RPMI7951 (cell line): ENCODE data around the gene SAMD3. TPM values are rescaled to one million over a fixed set of nuclear protein-coding genes. Genes with fewer than 3 reads are reported as not detected.
"Not testable (repeated sequence)": the region's sequence is repeated elsewhere in the genome, so short reads cannot be mapped to it uniquely, and the experiment has no call there.

ENCODE experiments used
- DNase-seq: peaks from one replicate; pipeline ENCODE4 v3.0.0-alpha.2; 2012; ENCODE audit warnings: low read depth
- total RNA-seq: library from RNA; depleted of rRNA; stranded (reverse); fragments of >200 nt; shearing (Covaris generic); gene quantifications from 2 replicates; pipeline ENCODE4 v1.2.3, GENCODE V29; 2014; rRNA removed

Gene SAMD3
- 0.96 and 1.2 TPM in 2 replicates for total RNA-seq

GRCh38 chr6:130222775-130223174 lies at the start of gene SAMD3:
Gene SAMD3 (minus strand): TSS chr6:130222951. CDS start chr6:130215273, 7,678 bp downstream.
- DNase-seq: no peak

- DNase-seq: no peak
These were observed 47.4 kb upstream of the SAMD3 start for GRCh38 chr6:130269969-130270635.

GRCh38 chr6:130265553-130265952 lies 42.8 kb upstream of the SAMD3 start:
- DNase-seq: not testable (repeated sequence)

GRCh38 chr6:130262008-130262407 lies 39.3 kb upstream of the SAMD3 start:
- DNase-seq: no peak

GRCh38 chr6:130261558-130261957 lies 38.8 kb upstream of the SAMD3 start:
- not testable (repeated sequence) for DNase-seq

GRCh38 chr6:130260614-130261241 lies 38.0 kb upstream of the SAMD3 start:
- DNase-seq: peak; percentile 52

GRCh38 chr6:130260050-130260462 lies 37.3 kb upstream of the SAMD3 start:
- not testable (repeated sequence) for DNase-seq

- no peak for DNase-seq
These were observed 36.8 kb upstream of the SAMD3 start for GRCh38 chr6:130259557-130259956.

- DNase-seq: no peak
These were observed 36.4 kb upstream of the SAMD3 start for GRCh38 chr6:130259140-130259539.

GRCh38 chr6:130252527-130253237 lies 29.9 kb upstream of the SAMD3 start:
- no peak for DNase-seq

GRCh38 chr6:130245267-130245666 lies 22.5 kb upstream of the SAMD3 start:
- DNase-seq: no peak

- no peak for DNase-seq
These were observed 22.0 kb upstream of the SAMD3 start for GRCh38 chr6:130244728-130245127.

GRCh38 chr6:130240232-130240631 lies 17.5 kb upstream of the SAMD3 start:
- DNase-seq: peak; percentile 68

- DNase-seq: no peak
These were observed 17.0 kb upstream of the SAMD3 start for GRCh38 chr6:130239755-130240154.

- DNase-seq: peak; percentile 8
These were observed 10.6 kb upstream of the SAMD3 start for GRCh38 chr6:130233330-130233729.

GRCh38 chr6:130230531-130230930 lies 7.8 kb upstream of the SAMD3 start:
- DNase-seq: not testable (repeated sequence)

- DNase-seq: no peak
These were observed 6.9 kb upstream of the SAMD3 start for GRCh38 chr6:130229645-130230044.

GRCh38 chr6:130223508-130223907 lies 757 bp upstream of the SAMD3 start:
- peak; percentile 37 for DNase-seq

- DNase-seq: no peak
These were observed 4.6 kb downstream of the SAMD3 start for GRCh38 chr6:130218134-130218533.

GRCh38 chr6:130216620-130217019 lies 6.1 kb downstream of the SAMD3 start:
- DNase-seq: no peak

- DNase-seq: no peak
These were observed 7.2 kb downstream of the SAMD3 start for GRCh38 chr6:130215526-130215925.

GRCh38 chr6:130212215-130212874 lies 10.4 kb downstream of the SAMD3 start:
- DNase-seq: no peak
